Measurements from ENCODE around the gene BCAS4.

BCAS4 gene

GRCh38 chr20:50866831-50867230 lies 72.0 kb downstream of the BCAS4 start:
- TF ChIP-seq CTCF (IDR thresholded peaks at IDR 0.05; ENCODE audit: extremely low read depth, insufficient read depth, missing control alignments): no peak
- in situ Hi-C loops (cut with MboI; ENCODE audit: low pct_unique_long_range_greater_than_20kb, low sequenced_read_pairs, unreplicated experiment): no loop called here
- DNase-seq (ENCODE audit: low spot score): no peak

GRCh38 chr20:50867805-50868204 lies 72.9 kb downstream of the BCAS4 start:
- DNase-seq (ENCODE audit: low spot score): no peak
- in situ Hi-C loops (cut with MboI; ENCODE audit: low pct_unique_long_range_greater_than_20kb, low sequenced_read_pairs, unreplicated experiment): no loop called here
- no peak for TF ChIP-seq CTCF (IDR thresholded peaks at IDR 0.05; ENCODE audit: extremely low read depth, insufficient read depth, missing control alignments)

- in situ Hi-C loops (cut with MboI; ENCODE audit: low pct_unique_long_range_greater_than_20kb, low sequenced_read_pairs, unreplicated experiment): no loop called here
- TF ChIP-seq CTCF (IDR thresholded peaks at IDR 0.05; ENCODE audit: extremely low read depth, insufficient read depth, missing control alignments): no peak
- no peak for DNase-seq (ENCODE audit: low spot score)
Measured at GRCh38 chr20:50868509-50869495, 73.9 kb downstream of the BCAS4 start.

GRCh38 chr20:50870561-50871161 lies 75.8 kb downstream of the BCAS4 start:
- in situ Hi-C loops (cut with MboI; ENCODE audit: low pct_unique_long_range_greater_than_20kb, low sequenced_read_pairs, unreplicated experiment): no loop called here
- TF ChIP-seq CTCF (IDR thresholded peaks at IDR 0.05; ENCODE audit: extremely low read depth, insufficient read depth, missing control alignments): no peak
- DNase-seq (ENCODE audit: low spot score): no peak

GRCh38 chr20:50872560-50873425 lies 77.9 kb downstream of the BCAS4 start:
- in situ Hi-C loops (cut with MboI; ENCODE audit: low pct_unique_long_range_greater_than_20kb, low sequenced_read_pairs, unreplicated experiment): no loop called here
- no peak for TF ChIP-seq CTCF (IDR thresholded peaks at IDR 0.05; ENCODE audit: extremely low read depth, insufficient read depth, missing control alignments)
- DNase-seq (ENCODE audit: low spot score): no peak

- in situ Hi-C loops (cut with MboI; ENCODE audit: low pct_unique_long_range_greater_than_20kb, low sequenced_read_pairs, unreplicated experiment): no loop called here
- no peak for TF ChIP-seq CTCF (IDR thresholded peaks at IDR 0.05; ENCODE audit: extremely low read depth, insufficient read depth, missing control alignments)
- no peak for DNase-seq (ENCODE audit: low spot score)
Measured at GRCh38 chr20:50873585-50873984, 78.7 kb downstream of the BCAS4 start.
